SKM-1 (cell line): ENCODE results near the gene PIK3R5.
"Not testable (repeated sequence)": the region's sequence is repeated elsewhere in the genome, so short reads cannot be mapped to it uniquely, and the experiment has no call there.

Source experiments
- DNase-seq: peaks from one replicate; lab custom pipeline; 2025; ENCODE audit not compliant: unreplicated experiment; lab: John Stamatoyannopoulos, UW

Gene PIK3R5

DNA sequence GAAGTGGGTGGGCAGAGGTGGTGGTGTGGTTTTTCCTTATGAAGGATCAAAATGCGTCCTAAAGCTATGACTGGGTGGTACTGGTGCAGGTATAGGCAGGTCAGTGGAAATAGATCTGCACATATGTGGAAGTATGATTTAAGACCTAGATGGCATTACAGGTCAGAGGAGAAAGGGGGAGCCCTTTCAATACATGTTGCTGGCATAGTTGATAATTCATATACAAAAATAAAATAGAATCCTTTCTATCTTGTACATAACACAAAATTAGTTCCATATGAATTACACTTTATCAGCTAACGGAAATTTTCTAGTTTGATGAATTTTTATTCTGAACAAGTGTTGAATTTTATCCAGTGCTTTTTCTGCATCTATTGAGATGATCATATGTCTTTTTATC is 20.8 kb upstream of the PIK3R5 start:
- DNase-seq = no peak

DNA sequence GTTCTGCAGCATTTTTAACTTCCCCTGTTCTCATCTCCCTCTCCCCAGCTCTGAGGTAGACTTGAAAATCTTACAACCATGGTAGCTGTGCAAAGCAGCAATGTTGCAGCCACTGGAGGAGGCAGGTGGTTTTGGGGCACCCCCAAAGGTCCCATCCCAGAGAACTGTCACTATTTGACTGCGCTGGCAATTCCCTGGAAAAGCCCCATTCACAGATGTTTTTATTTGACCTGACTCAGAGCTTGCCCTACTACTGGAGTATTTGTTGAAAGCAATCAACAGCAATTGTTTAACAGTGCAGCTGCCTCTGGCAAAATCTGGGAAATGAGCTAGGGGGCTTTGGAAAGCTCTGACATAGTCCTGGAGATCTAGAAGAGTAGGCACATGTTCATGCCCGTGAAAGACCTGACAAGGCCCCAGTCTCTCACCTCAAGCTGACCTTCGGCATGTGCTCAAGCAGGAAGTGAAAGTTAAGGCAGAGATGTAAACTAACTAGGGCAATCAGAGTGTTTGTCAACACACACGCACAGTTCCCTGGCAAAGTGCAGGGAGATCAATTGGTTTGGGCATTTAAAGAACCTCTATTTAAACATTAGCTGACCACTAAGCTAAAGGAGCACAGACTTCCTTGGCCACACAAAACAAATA is 19.7 kb upstream of the PIK3R5 start:
- DNase-seq = no peak

DNA sequence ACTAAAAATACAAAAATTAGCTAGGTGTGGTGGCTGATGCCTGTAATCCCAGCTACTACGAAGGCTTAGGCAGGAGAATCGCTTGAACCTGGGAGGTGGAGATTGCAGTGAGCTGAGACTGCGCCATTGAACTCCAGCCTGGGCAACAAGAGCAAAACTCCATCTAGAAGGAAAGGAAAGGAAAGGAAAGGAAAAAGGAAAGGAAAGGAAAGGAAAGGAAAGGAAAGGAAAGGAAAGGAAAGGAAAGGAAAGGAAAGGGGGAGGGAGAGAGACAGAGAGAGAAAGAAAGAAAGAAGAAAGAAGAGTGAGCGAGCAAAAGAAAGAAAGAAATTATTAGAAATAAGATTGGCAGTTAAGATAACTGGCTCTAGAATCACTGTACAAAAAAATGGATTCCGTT is 18.7 kb upstream of the PIK3R5 start:
- DNase-seq = not testable (repeated sequence)

DNA sequence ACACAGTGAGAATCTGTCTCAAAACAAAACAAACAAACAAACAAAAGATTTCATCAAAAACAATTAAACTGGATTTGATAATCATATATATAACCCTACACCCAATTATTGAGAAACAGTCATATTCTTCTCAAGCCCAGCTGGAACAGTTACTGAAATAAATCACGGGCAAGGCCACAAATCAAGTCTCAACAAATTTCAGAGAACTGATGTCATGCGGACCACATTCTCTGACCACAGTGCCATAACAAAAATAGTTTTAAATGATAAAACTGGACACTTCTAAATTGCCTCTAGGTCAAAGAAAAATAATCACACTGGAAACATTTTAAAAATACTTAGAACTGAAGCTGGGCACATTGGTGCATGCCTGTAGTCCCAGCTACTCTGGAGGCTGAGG is 15.9 kb upstream of the PIK3R5 start:
- no peak for DNase-seq

DNA sequence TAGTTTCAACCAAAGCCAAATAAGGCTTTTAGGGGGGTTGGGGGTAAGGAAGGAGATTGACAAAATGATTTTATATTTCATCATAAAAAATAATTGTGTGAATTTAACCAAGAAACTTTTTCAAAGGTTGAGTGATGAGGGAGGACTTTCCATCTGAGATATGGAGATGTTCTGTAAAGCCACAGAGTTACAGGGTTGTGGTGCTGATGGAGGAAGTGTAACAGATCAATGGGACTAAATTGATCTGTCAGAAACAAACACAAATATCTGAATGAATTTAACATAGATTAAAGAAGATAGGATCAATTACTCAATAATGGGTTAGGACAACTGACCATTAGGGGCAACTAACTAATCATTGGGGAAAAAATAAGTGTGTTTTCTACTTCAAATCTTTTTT is 14.2 kb upstream of the PIK3R5 start:
- DNase-seq = no peak

DNA sequence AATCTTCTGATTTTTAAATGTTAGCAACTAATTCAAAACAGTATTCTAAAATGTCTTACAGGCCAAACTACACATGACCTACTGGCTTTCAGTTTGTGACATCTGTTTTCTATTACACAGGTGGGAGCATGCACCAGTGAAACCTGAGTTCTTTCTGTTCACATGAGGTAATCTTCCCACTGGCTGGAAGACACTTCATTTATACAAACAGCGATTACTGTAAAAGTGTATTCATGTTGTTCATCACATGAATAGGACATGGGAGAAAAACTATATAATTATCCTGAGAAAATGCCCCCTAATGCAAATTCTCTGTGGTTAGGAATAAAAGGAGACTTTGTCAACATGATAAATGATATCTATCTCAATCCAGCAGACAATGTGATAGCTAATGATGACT is 11.1 kb upstream of the PIK3R5 start:
- DNase-seq = no peak

DNA sequence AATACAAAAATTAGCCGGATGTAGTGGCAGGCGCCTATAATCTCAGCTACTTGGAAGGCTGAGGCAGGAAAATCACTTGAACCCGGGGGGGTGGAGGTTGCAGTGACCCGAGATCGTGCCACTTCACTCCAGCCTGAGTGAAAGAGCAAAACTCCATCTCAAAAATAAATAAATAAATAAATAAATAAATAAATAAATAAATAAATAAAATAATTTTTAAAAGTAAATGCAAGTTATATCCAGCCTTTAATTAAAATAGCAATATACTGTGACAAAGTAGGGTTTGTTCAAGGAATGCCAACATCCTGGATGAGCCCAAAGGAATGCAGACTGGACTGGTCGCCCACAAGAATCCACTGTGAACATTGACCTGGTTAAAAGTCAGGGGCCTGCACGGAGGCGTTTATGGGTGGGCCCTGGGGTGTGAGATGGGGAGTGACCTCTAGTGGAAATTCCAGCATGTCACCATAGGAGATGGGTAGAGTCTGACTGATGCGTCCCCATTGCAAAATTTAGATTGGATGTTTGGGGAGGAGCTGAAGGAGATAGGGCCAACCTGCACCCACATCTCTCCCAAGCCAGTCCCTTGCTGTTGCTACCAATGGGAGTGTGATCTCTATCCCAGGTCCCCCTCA is 9.7 kb upstream of the PIK3R5 start:
- DNase-seq = no peak

DNA sequence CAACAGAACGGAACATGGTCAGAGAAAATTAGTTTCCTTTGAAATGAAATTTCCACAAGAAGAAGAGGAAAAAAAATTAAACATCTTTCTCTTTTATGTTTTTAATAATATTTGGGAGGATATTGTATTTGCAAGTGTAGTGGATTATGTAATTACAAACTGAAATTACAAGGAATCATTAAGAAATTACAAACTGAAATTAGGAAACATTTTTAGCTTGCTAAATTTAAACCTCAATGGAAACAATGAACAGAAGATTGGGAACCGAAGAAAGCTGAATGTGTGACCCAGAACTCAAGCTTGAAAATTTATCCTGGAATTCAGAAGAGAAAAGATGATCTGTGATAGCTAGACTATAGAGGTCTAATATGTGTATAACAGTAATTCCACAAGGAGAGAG is 4.4 kb upstream of the PIK3R5 start:
- no peak for DNase-seq

DNA sequence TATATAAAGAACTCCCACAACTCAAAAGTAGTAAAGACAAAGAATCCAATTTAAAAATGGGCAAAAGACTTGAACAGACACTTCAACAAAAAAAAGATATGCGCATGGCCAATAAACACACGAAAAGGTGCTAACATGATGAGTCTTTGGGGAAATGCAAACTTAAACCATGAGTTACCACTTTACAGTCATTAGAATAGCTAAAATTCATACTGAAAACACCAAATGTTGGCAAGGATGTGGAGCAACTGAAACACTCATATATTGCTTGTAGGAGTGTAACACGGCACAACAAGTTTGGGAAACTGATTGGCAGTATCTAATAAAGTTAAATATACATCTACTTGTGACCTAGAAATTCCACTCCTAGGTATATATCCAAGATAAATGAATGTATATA is 3.0 kb upstream of the PIK3R5 start:
- no peak for DNase-seq

DNA sequence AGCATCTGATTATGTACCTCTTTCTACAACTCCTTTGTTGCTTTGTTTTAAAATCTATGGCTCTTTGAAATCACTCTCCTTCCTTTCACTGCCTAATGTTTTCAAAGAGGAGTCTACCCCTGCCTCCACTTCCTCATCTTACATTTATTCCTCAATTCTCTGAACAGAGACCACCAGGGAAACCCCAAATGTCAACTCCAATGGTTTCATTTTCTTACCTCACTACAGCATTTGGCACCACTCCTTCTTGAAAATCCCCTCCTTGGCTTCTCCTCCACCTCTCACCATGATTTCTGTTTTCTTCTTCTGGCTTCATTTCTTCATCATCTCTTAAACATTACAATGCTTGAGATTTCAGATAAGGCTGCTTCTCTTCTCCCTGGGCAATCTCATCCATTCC is 2.4 kb upstream of the PIK3R5 start:
- no peak for DNase-seq

DNA sequence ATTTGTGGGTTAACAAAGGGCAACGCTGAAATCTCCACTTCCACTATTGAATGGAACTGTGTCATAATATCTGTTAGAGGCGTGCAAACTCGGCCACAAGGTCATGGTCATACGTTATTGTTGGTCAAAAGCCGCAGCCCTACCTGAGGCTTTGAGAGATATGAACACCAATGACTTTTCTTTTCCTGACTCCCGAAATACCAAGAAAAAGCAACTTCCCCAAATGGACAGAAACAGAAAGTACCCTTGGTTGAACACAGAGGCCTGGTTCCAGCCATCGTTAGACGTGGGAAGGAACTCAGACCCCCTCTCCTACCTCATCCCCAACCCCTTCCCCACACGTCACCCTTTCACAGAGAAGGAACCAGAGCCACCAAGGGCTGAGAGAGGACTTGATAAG is 1.4 kb upstream of the PIK3R5 start:
- DNase-seq = peak; percentile 88

DNA sequence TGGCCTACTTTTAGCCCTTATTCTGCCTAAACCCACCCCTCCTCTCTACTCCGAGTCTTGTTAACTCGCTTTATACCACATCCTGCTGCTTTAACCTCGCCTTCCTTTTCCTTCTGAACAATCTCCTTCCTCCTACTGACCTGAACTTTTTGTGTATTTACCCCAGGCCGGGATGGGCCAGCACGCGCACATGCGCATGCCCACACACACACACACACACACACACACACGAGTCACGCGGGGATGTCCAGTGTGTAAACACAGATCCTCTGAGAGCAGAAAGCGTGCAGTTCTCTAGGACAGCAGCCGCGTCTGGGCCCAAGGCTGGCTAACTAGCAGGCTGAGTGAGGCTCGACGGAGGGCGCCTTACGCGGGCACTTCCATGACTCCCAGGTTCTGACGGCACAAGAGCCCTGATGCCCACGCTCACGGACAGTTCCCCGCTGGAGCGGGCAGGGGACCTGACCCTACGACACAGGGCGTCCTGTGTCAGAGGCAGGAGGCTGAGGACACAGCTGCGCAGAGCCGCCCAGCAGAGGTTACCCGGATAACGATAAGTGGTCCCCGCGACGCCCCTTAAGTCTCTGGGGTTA is 610 bp downstream of the PIK3R5 start:
- DNase-seq = no peak

DNA sequence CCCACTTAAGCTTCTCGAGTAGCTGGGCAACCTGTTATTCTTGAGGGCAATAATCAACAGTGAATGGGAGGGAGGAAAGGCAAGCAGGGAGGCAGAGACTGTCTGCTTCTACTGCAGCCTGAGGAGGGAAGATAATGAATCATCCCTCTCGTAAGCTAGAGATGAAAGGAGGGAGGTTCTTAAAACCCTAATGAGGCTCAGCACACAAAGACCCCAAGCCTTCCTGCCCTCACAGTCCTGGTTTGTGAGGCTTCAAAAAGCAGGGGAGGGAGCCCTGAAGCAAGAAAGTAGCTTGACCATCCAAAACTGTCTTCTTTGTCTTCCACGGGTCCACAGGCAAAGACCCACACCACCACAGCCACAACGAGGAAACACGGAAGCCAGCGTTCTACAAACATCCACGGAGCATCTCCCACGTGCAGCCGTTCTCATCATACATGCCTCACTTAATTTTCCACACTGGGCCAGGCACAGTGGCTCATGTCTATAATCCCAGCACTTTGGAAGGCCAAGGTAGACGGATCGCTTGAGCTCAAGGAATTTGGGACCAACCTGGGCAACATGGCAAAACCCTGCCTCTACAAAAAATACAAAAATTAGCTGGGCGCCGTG is 1.8 kb downstream of the PIK3R5 start:
- DNase-seq = no peak

DNA sequence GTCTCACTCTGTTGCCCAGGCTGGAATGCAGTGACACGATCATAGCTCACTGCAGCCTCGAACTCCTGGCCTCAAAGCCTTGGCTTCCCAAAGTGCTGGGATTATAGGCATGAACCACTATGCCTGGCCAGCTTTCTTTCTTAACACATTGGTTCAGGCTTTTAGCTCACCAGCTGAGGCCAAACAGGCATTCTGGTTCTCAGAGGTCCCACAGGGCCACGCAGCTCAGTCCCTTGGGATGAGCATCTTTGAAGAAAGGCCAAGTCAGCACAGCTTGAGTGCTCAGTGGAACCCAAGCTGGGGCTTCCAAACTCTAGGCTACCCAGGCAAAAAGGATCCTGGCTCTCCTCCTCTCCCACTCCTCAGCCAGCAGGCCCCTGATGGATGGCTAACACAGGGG is 2.5 kb downstream of the PIK3R5 start:
- DNase-seq = no peak

DNA sequence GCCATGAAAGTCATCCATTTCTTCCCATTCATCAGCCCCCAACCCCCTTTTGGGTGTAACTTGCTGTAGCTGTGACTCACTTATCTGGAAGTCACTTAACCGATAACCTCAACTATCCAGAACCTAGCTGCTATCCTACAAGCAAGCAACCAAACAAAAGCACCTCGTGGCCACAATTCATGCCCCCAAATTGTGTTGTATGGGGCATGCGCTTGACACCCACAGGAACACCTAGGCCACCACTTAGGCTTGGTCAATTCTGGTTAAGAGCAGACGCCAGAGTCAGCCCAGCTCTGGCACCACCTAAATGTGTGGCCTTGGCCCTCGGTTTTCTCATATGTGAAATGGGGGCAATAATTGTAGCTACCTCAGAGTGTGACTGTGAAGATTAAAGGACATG is 3.7 kb downstream of the PIK3R5 start:
- DNase-seq = no peak

DNA sequence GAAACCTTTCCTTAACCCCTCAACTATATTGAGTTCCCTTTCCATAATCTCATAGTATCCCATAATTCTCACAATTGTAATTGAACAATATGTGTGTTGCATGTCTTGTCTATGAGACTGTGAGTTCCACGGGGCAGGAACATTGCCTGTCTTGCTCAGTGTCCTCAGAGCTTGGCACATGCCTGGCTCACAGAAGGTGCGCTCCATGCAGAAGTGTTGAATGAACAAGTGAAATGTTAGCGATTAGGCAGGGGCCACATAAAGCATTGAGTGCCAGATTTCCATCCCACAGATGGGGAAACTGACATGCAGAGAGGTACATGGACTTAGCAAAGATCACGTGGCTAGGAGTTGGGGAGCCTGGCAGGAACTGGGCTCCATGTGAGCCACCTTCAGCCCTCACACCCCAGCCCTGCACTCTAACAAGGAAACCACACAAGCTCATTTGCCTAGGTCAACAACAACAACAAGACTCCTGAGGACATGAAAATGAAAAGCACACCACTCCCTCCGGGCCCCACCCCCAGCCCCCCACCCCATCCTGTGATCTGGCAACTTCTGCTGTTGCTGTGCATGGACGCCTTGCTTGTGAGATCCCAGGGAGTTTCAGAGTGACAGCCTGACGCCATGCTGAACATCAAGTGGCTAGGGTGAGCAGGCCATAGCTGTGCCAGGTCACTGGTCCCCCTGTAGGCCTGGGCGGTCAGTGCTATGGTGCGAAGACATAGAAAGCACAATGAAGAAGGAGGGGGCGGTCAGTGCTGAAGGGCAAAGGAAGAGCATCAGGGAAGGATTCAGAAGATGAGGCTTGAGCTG is 5.0 kb downstream of the PIK3R5 start:
- no peak for DNase-seq

DNA sequence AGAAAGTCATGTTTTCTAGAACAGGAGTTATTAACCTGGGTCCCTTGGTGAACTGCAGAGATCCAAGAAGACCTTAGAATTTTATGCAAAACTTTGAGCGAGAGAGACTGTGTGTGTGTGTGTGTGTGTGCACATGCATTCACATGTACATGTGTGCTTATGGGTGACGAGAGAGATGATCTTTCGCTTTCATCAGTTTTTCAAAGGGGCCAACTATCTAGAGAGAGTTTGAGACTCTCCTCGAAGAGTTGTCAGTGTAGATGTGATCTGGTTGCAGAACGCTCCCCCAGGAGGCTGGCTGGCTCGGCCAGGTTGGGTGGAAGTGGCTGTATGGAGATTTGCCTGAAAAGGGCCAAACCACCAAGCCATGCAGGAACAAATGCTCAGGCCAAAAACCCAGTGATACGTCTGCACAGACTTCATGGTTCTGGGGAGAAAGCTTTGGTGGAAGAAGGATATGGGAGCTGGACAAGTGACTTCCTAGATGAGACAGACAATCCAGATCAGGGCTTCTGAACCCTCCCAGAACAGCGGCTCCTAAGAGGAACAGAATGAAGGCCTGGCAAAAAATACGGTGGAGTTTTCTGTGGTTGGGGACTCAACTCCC is 6.1 kb downstream of the PIK3R5 start:
- no peak for DNase-seq

DNA sequence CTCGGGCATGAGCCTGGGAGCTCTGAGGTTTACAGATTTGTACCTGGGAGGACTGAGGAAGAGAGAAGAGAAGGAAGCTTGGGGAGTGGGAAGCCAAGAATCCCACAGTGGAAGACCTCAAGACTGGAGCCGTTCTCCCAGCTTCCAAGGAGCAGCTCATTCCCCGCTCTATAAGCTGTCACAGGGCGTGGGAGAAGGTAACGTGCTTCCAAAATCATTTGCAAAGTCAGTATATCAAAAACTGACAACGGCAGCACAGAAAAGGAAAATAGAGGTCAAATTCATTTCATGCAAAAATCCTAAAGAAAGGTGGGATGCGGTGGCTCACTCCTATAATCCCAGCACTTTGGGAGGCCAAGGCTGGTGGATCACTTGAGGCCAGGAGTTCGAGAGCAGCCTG is 7.8 kb downstream of the PIK3R5 start:
- no peak for DNase-seq

DNA sequence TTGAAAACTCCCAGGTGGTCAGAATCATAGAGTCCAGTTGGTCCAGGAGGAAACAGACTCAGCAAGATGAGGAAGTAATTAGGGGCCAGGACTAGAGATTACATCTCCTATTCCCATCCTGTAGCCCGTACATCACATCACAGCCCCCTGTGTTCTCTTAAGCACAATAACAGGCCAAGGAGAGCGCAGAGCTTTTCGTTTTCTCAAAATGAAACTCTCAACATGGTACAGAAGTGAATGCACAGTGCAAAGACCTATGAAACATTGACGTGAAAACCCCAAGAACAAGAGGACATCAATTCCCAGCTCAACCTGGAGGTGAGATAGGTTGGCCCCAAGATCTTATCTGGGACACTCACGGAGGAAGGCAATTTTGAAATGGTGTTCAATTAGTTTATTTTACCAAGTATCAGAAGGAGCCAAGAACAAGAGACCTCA is 9.0 kb downstream of the PIK3R5 start:
- no peak for DNase-seq

DNA sequence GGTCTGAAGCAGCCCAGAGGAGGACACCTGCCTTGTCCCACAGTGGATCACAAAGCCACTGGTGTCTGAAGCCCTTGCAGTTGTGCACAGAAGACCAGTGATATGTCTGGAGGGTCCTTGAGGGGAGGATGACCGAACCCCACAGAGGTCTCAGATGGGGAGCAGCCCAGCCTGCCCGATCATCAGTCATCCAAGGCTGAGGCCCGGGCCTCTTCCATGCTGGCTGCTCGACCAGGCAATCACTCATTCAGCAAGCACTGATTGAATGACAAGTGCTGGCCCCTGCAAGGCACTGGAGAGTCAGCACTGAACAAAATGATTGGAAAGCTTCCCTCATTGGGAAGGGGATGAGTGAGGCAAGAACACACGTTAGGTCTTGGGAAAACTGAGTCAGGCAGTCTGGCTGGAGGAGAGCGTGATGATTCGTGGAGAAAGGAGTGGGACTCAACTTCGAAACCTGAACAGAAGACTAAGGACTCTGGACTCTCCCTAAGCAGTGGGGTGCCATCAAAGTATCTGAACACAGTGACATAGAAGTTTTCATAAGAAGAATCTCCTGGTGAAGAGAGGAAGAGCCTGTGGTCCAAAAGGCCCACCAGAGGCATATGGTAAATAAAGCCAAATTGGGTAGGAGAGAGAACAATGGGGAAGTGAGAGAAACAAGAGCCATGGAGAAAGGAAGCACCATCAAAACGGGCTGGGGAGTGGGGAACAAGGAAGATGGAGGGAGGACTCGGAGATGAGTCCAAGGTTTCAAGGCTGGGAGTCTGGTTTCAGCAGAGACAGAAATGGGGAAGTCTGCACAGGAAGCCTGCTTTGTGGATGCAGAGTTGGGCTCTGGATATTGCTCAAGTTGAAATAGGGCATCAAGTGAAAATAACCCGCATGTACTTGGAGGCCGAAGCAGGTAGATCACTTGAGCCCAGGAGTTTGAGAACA is 10.2 kb downstream of the PIK3R5 start:
- DNase-seq = peak; percentile 13
